Measurements from ENCODE around the gene ANKMY1. TPM values are rescaled to one million over a fixed set of nuclear protein-coding genes. Genes with fewer than 3 reads are reported as not detected.

The ANKMY1 gene
- polyA plus RNA-seq, 2 of the 4 experiments (the other 2 are of a cell fraction) = 10.6 to 16.5 TPM

DNA sequence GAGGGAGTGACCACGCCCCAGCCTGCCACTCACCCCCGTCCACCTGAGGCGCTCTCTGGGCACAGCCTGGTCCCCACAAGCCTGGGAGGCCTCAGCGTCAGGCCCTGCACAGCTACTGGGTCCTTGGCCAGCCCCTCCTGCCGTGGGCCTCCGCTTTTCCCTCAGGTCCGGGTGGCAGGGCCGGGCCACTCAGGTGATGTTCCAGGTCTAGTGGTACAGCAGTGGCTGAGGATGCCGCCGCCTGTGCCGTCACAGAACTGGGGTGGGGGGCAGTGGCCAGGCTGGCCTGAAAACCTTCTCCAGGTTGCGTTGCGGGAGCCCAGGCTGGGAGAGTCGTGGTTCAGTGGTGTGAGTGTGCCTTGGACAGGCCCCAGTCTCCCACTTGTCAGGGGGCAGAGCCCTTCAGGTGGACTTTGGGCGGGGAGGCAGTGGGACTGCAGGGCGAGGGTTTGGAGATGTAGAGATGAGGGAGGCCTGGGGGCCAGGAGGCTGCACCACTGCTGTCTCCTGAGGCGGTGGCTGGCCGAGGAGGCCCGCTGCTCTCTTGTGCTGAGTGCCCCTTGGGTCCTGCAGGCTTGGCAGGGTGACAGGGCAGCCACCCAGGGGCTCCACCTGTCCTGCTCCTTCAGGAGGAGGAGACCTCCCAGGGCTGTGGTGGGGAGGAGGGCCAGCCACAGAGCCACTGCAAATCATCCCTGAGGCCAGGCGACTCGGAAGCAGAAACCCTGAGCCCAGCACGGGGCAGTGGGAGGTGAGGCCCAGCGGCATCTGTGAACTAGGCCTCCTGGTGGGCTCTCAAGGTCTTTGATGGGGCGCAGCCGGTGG, 114.7 kb downstream of the ANKMY1 start:
- CTCF ChIA-PET = interaction anchor here (0.9 to 5.7 kb wide), 4 partner anchors 9 to 299 kb away, joined by 3 to 116 read pairs (median 4); no protein-coding TSS in a partner anchor
- 86% methylated on average over 9 of the region's 25 CpGs for WGBS (ENCODE audit: missing lambda C conversion rate)
- Histone ChIP-seq H3K4me1 (peaks cover 33% of the 10 kb centered on the region), H3K4me2 (peak overlapping the region; percentile 59), H3K27ac (peak overlapping the region; percentile 48 to 78; a peak in 4 of 6 replicates), H3K9me3 (no peaks in the 10 kb centered on the region), H3K4me3 (no peak overlapping the region)
- no peak for TF ChIP-seq MAFK (IDR thresholded peaks at IDR 0.05; ENCODE audit: partially characterized antibody)
- 0 out of 2 replicates have a peak, but pooled peaks have one; percentile 12 for TF ChIP-seq POLR2AphosphoS2 (conservative IDR thresholded peaks at IDR 0.05; ENCODE audit: low read length)
- TF ChIP-seq, protein P1, sequence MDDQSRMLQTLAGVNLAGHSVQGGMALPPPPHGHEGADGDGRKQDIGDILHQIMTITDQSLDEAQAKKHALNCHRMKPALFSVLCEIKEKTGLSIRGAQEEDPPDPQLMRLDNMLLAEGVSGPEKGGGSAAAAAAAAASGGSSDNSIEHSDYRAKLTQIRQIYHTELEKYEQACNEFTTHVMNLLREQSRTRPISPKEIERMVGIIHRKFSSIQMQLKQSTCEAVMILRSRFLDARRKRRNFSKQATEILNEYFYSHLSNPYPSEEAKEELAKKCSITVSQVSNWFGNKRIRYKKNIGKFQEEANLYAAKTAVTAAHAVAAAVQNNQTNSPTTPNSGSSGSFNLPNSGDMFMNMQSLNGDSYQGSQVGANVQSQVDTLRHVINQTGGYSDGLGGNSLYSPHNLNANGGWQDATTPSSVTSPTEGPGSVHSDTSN (IDR thresholded peaks at IDR 0.05) = no peak
- no peak for TF ChIP-seq JUN (IDR thresholded peaks at IDR 0.05)
- POLR2A ChIA-PET = no interaction called here
- no peak for DNase-seq (ENCODE audit: low read depth in 1 of 2, low spot score in 1 of 2)
- ATAC-seq = no peak
- FAIRE-seq = no peak

DNA sequence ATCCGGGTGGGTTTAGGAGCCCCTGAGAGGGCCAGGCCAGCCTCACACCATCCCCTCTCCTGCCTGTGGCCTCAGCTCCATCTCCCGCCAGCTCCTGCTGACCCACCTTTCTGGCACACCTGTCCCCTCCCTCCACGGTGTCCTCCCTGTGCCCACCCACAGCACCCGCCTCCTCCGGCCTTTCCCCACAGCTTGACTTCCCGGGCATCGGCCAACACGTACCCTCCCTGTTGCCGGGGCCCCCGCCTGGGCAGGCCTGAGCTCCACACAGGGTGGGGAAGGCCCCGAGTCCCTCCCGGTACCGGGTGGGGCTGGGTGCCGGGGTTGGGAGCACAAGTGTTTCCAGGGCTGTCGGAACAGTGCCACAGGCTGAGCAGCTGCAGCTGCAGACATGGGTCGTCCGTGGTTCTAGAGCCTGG, 115.8 kb downstream of the ANKMY1 start:
- ChIA-PET POLR2A (no interaction called here), CTCF (interaction anchor here (0.9 to 5.7 kb wide), 3 partner anchors 8 to 298 kb away, joined by 3 to 116 read pairs (median 3); no protein-coding TSS in a partner anchor)
- Histone ChIP-seq H3K27ac (peak overlapping the region in 1 of 2 experiments; percentile 62; a peak in 3 of 6 replicates), H3K4me1 (peaks cover 42% of the 10 kb centered on the region), H3K4me3 (no peak overlapping the region), H3K9me3 (no peaks in the 10 kb centered on the region), H3K4me2 (no peak overlapping the region)
- FAIRE-seq = no peak
- no peak for TF ChIP-seq EHF (CRISPR knock-in tag; IDR thresholded peaks at IDR 0.05)
- TF ChIP-seq POLR2A (IDR thresholded peaks at IDR 0.05; ENCODE audit: low read length) = no peak
- no peak for TF ChIP-seq HOXA7 (CRISPR knock-in tag; IDR thresholded peaks at IDR 0.05)
- no peak for TF ChIP-seq MYC (IDR thresholded peaks at IDR 0.05; ENCODE audit: borderline replicate concordance, low read length)
- TF ChIP-seq CHD2 (IDR thresholded peaks at IDR 0.05; ENCODE audit: low read length, partially characterized antibody) = no peak
- no peak for TF ChIP-seq RARB (CRISPR knock-in tag; IDR thresholded peaks at IDR 0.05)
- no peak for TF ChIP-seq NPAS2 (CRISPR knock-in tag; IDR thresholded peaks at IDR 0.05; ENCODE audit: borderline replicate concordance)
- no peak for TF ChIP-seq JUNB (IDR thresholded peaks at IDR 0.05)
- TF ChIP-seq BHLHE40 (IDR thresholded peaks at IDR 0.05; ENCODE audit: low read depth, low read length) = no peak
- 94% methylated on average over 9 of the region's 17 CpGs for WGBS (ENCODE audit: missing lambda C conversion rate)
- ATAC-seq = no peak
- no peak for DNase-seq (ENCODE audit: low read depth in 1 of 2, low spot score in 1 of 2)

DNA sequence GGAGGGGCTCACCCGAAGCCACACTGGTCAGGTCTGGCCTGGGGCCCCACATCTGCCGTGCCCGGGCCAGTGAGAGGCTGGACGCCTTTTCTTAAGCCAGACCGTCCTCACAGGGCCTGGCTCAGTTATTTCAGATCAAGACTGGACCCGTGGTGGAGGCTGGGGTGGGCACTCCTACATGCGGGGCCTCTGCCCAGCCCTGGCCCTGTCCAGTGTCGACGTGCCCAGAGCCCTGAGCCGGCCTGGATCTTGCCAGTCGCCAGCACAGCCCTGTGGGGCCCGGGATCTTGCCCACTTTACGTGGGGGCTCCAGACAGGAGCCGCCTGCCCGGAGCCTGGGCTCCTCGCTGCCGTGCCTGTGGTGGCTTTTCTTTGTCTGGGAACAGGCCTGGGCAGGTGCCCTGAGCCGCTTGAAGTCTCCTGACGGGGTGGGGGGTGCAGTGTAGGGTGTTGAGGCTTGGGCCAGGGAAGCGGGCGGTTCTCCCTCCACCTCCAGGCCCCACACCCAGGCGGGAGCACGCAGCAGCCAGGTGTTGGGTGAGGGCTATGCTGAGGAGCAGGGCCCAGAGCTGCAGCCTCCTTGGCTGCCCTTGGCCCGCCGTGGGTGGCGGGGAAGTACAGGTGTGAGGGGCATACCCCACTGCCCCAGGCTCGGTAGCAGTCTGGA, 116.3 kb downstream of the ANKMY1 start:
- H3K27ac ChIP-seq = peak overlapping the region in 1 of 2 experiments; percentile 62; a peak in 3 of 6 replicates

DNA sequence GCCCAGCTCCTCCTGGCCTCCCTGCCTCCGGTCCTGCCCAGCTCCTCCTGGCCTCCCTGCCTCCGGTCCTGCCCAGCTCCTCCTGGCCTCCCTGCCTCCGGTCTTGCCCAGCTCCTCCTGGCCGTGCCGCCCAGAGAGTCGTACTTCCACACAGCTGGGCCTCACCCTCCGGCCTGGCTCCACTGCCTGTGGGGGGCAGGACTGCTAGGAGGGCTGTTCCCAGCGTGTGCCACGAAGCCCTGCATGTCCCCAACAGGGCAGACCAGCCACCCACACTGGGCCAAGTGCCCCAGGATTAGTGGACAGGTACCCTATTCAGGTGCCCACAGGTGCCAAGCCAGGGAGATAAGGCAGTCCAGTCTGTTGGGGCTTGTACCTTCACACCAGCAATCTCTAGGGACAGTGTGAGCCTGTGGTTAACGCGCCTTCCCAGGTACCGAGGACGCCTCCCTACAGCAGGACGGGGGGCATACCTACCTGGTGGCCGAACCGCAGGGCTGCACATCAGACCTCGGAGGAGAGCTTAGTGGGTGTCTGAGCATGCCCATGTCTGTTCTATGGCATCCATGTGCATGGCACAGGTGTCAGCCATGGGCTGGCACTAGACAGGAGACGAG, 117.0 kb downstream of the ANKMY1 start:
- H3K9me3 ChIP-seq = no peaks in the 10 kb centered on the region
- no peak for TF ChIP-seq CEBPB (IDR thresholded peaks at IDR 0.05)
- TF ChIP-seq MYC (IDR thresholded peaks at IDR 0.05; ENCODE audit: borderline replicate concordance, low read length) = no peak
- TF ChIP-seq, protein P2, sequence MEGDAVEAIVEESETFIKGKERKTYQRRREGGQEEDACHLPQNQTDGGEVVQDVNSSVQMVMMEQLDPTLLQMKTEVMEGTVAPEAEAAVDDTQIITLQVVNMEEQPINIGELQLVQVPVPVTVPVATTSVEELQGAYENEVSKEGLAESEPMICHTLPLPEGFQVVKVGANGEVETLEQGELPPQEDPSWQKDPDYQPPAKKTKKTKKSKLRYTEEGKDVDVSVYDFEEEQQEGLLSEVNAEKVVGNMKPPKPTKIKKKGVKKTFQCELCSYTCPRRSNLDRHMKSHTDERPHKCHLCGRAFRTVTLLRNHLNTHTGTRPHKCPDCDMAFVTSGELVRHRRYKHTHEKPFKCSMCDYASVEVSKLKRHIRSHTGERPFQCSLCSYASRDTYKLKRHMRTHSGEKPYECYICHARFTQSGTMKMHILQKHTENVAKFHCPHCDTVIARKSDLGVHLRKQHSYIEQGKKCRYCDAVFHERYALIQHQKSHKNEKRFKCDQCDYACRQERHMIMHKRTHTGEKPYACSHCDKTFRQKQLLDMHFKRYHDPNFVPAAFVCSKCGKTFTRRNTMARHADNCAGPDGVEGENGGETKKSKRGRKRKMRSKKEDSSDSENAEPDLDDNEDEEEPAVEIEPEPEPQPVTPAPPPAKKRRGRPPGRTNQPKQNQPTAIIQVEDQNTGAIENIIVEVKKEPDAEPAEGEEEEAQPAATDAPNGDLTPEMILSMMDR (IDR thresholded peaks at IDR 0.05) = no peak
- TF ChIP-seq HOXB13 (CRISPR knock-in tag; IDR thresholded peaks at IDR 0.05; ENCODE audit: low read depth) = no peak
- TF ChIP-seq, protein P1 (IDR thresholded peaks at IDR 0.05) = no peak
- TF ChIP-seq, protein P3, sequence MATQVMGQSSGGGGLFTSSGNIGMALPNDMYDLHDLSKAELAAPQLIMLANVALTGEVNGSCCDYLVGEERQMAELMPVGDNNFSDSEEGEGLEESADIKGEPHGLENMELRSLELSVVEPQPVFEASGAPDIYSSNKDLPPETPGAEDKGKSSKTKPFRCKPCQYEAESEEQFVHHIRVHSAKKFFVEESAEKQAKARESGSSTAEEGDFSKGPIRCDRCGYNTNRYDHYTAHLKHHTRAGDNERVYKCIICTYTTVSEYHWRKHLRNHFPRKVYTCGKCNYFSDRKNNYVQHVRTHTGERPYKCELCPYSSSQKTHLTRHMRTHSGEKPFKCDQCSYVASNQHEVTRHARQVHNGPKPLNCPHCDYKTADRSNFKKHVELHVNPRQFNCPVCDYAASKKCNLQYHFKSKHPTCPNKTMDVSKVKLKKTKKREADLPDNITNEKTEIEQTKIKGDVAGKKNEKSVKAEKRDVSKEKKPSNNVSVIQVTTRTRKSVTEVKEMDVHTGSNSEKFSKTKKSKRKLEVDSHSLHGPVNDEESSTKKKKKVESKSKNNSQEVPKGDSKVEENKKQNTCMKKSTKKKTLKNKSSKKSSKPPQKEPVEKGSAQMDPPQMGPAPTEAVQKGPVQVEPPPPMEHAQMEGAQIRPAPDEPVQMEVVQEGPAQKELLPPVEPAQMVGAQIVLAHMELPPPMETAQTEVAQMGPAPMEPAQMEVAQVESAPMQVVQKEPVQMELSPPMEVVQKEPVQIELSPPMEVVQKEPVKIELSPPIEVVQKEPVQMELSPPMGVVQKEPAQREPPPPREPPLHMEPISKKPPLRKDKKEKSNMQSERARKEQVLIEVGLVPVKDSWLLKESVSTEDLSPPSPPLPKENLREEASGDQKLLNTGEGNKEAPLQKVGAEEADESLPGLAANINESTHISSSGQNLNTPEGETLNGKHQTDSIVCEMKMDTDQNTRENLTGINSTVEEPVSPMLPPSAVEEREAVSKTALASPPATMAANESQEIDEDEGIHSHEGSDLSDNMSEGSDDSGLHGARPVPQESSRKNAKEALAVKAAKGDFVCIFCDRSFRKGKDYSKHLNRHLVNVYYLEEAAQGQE (IDR thresholded peaks at IDR 0.05) = no peak
- TF ChIP-seq JUNB (IDR thresholded peaks at IDR 0.05) = no peak
- no peak for TF ChIP-seq HOXB5 (CRISPR knock-in tag; IDR thresholded peaks at IDR 0.05)
- ATAC-seq (no peak), FAIRE-seq (no peak), DNase-seq (ENCODE audit: low read depth in 1 of 2, low spot score in 1 of 2) (no peak)
- CTCF ChIA-PET = interaction anchor here (5.7 kb wide), 1 partner anchor 211 kb away, joined by 116 read pairs; no protein-coding TSS in a partner anchor
- H3K4me2 ChIP-seq = no peak overlapping the region
- POLR2A ChIA-PET = no interaction called here
- 93% methylated on average over 14 of the region's 18 CpGs for WGBS (ENCODE audit: missing lambda C conversion rate)
- peak overlapping the region in 1 of 2 experiments; percentile 62; a peak in 3 of 6 replicates for H3K27ac ChIP-seq
- H3K4me3 ChIP-seq = no peak overlapping the region
- peaks cover 45% of the 10 kb centered on the region for H3K4me1 ChIP-seq

More for the DNA sequence above, 116.3 kb downstream of the ANKMY1 start:
- WGBS (ENCODE audit: missing lambda C conversion rate) = 98% methylated on average over 12 of the region's 27 CpGs
- CTCF ChIA-PET = interaction anchor here (1.0 to 5.7 kb wide), 2 partner anchors 211 to 297 kb away, joined by 3 to 116 read pairs; no protein-coding TSS in a partner anchor
- Histone ChIP-seq H3K4me3 (no peak overlapping the region), H3K4me2 (no peak overlapping the region), H3K4me1 (peaks cover 45% of the 10 kb centered on the region), H3K9me3 (no peaks in the 10 kb centered on the region)
- FAIRE-seq = no peak
- POLR2A ChIA-PET = no interaction called here
- no peak for DNase-seq (ENCODE audit: low read depth in 1 of 2, low spot score in 1 of 2)
- TF ChIP-seq MAFK (IDR thresholded peaks at IDR 0.05; ENCODE audit: partially characterized antibody) = no peak
- ATAC-seq = no peak
